ENCODE results near the gene ZSCAN30. TPM values are rescaled to one million over a fixed set of nuclear protein-coding genes. Genes with fewer than 3 reads are reported as not detected.

ZSCAN30 gene
- total and polyA plus RNA-seq, 4 donors, result 22.7 to 40.3 (median 32.3) TPM

- Histone ChIP-seq H3K4me3 (ENCODE audit: low read depth, low read length) (no peak overlapping the region), H3K9me3 (ENCODE audit: control insufficient read depth, insufficient read depth, low read length) (no peaks in the 10 kb centered on the region), H3K4me1 (ENCODE audit: control insufficient read depth, insufficient read depth, low read length) (no peaks in the 10 kb centered on the region), H3K27ac (ENCODE audit: low read depth, low read length) (no peak overlapping the region), H3K27me3 (ENCODE audit: control insufficient read depth, insufficient read depth, low read length) (no peaks in the 10 kb centered on the region), H3K36me3 (ENCODE audit: control insufficient read depth, insufficient read depth, low read length) (no peaks in the 10 kb centered on the region)
- no peak for DNase-seq (ENCODE audit: low read depth in 4 of 6, low spot score in 6 of 6)
- WGBS (ENCODE audit: insufficient coverage), result no CpG with 5 or more reads among the region's 2 CpGs
These were observed 35.1 kb upstream of the ZSCAN30 start for GRCh38 chr18:35324926-35325655.

- Histone ChIP-seq H3K4me3 (ENCODE audit: low read depth, low read length) (no peak overlapping the region), H3K36me3 (ENCODE audit: control insufficient read depth, insufficient read depth, low read length) (no peaks in the 10 kb centered on the region), H3K9me3 (ENCODE audit: control insufficient read depth, insufficient read depth, low read length) (no peaks in the 10 kb centered on the region), H3K27ac (ENCODE audit: low read depth, low read length) (no peak overlapping the region), H3K4me1 (ENCODE audit: control insufficient read depth, insufficient read depth, low read length) (no peaks in the 10 kb centered on the region), H3K27me3 (ENCODE audit: control insufficient read depth, insufficient read depth, low read length) (no peaks in the 10 kb centered on the region)
- WGBS (ENCODE audit: insufficient coverage), result 100% methylated on average over 1 of the region's 3 CpGs
- no peak for DNase-seq (ENCODE audit: low read depth in 4 of 6, low spot score in 6 of 6)
These were observed 32.7 kb upstream of the ZSCAN30 start for GRCh38 chr18:35322486-35323458.

- Histone ChIP-seq H3K36me3 (ENCODE audit: control insufficient read depth, insufficient read depth, low read length) (peaks cover 7% of the 10 kb centered on the region), H3K4me1 (ENCODE audit: control insufficient read depth, insufficient read depth, low read length) (no peaks in the 10 kb centered on the region), H3K27ac (ENCODE audit: low read depth, low read length) (no peak overlapping the region), H3K9me3 (ENCODE audit: control insufficient read depth, insufficient read depth, low read length) (peaks cover 18% of the 10 kb centered on the region), H3K4me3 (ENCODE audit: low read depth, low read length) (no peak overlapping the region), H3K27me3 (ENCODE audit: control insufficient read depth, insufficient read depth, low read length) (no peaks in the 10 kb centered on the region)
- 33% methylated on average over 1 of the region's 2 CpGs for WGBS (ENCODE audit: insufficient coverage)
- peak in 1 of 6 donors; percentile 19 for DNase-seq (ENCODE audit: low read depth in 4 of 6, low spot score in 6 of 6)
These were observed 21.5 kb upstream of the ZSCAN30 start for GRCh38 chr18:35311496-35311895.

GRCh38 chr18:35306588-35307250 is 16.7 kb upstream of the ZSCAN30 start:
- H3K27ac ChIP-seq (ENCODE audit: low read depth, low read length), result no peak overlapping the region
- H3K27me3 ChIP-seq (ENCODE audit: control insufficient read depth, insufficient read depth, low read length), result no peaks in the 10 kb centered on the region
- WGBS (ENCODE audit: insufficient coverage), result no CpG with 5 or more reads among the region's 5 CpGs
- H3K36me3 ChIP-seq (ENCODE audit: control insufficient read depth, insufficient read depth, low read length), result peaks cover 11% of the 10 kb centered on the region
- H3K4me1 ChIP-seq (ENCODE audit: control insufficient read depth, insufficient read depth, low read length), result no peaks in the 10 kb centered on the region
- DNase-seq (ENCODE audit: low read depth in 4 of 6, low spot score in 6 of 6), result no peak
- no peak overlapping the region for H3K4me3 ChIP-seq (ENCODE audit: low read depth, low read length)
- H3K9me3 ChIP-seq (ENCODE audit: control insufficient read depth, insufficient read depth, low read length), result peaks cover 41% of the 10 kb centered on the region

GRCh38 chr18:35303610-35304009 is 13.6 kb upstream of the ZSCAN30 start:
- Histone ChIP-seq H3K27ac (ENCODE audit: low read depth, low read length) (no peak overlapping the region), H3K36me3 (ENCODE audit: control insufficient read depth, insufficient read depth, low read length) (peaks cover 11% of the 10 kb centered on the region), H3K9me3 (ENCODE audit: control insufficient read depth, insufficient read depth, low read length) (peaks cover 41% of the 10 kb centered on the region), H3K27me3 (ENCODE audit: control insufficient read depth, insufficient read depth, low read length) (no peaks in the 10 kb centered on the region), H3K4me3 (ENCODE audit: low read depth, low read length) (no peak overlapping the region), H3K4me1 (ENCODE audit: control insufficient read depth, insufficient read depth, low read length) (no peaks in the 10 kb centered on the region)
- WGBS (ENCODE audit: insufficient coverage), result 100% methylated on average over 1 of the region's 4 CpGs
- DNase-seq (ENCODE audit: low read depth in 4 of 6, low spot score in 6 of 6), result no peak

GRCh38 chr18:35296060-35296459 is 6.0 kb upstream of the ZSCAN30 start:
- H3K4me1 ChIP-seq (ENCODE audit: control insufficient read depth, insufficient read depth, low read length), result peaks cover under 1% of the 10 kb centered on the region
- H3K4me3 ChIP-seq (ENCODE audit: low read depth, low read length), result no peak overlapping the region
- DNase-seq (ENCODE audit: low read depth in 4 of 6, low spot score in 6 of 6), result peak in 1 of 6 donors; percentile 40
- WGBS (ENCODE audit: insufficient coverage), result 100% methylated on average over 1 of the region's 2 CpGs
- no peak overlapping the region for H3K27ac ChIP-seq (ENCODE audit: low read depth, low read length)
- no peaks in the 10 kb centered on the region for H3K27me3 ChIP-seq (ENCODE audit: control insufficient read depth, insufficient read depth, low read length)
- H3K36me3 ChIP-seq (ENCODE audit: control insufficient read depth, insufficient read depth, low read length), result no peaks in the 10 kb centered on the region
- no peaks in the 10 kb centered on the region for H3K9me3 ChIP-seq (ENCODE audit: control insufficient read depth, insufficient read depth, low read length)

- Histone ChIP-seq H3K36me3 (ENCODE audit: control insufficient read depth, insufficient read depth, low read length) (no peaks in the 10 kb centered on the region), H3K4me1 (ENCODE audit: control insufficient read depth, insufficient read depth, low read length) (peaks cover 10% of the 10 kb centered on the region), H3K27me3 (ENCODE audit: control insufficient read depth, insufficient read depth, low read length) (no peaks in the 10 kb centered on the region), H3K4me3 (ENCODE audit: low read depth, low read length) (peak overlapping the region; percentile 95), H3K27ac (ENCODE audit: low read depth, low read length) (no peak overlapping the region), H3K9me3 (ENCODE audit: control insufficient read depth, insufficient read depth, low read length) (no peaks in the 10 kb centered on the region)
- WGBS (ENCODE audit: insufficient coverage), result no CpG with 5 or more reads among the region's 2 CpGs
- no peak for DNase-seq (ENCODE audit: low read depth in 4 of 6, low spot score in 6 of 6)
These were observed 1.1 kb upstream of the ZSCAN30 start for GRCh38 chr18:35291166-35291565.

- H3K27me3 ChIP-seq (ENCODE audit: control insufficient read depth, insufficient read depth, low read length), result no peaks in the 10 kb centered on the region
- H3K36me3 ChIP-seq (ENCODE audit: control insufficient read depth, insufficient read depth, low read length), result peaks cover 2% of the 10 kb centered on the region
- peaks cover 10% of the 10 kb centered on the region for H3K4me1 ChIP-seq (ENCODE audit: control insufficient read depth, insufficient read depth, low read length)
- WGBS (ENCODE audit: insufficient coverage), result 0% methylated on average over 1 of the region's 8 CpGs
- H3K4me3 ChIP-seq (ENCODE audit: low read depth, low read length), result peak overlapping the region; percentile 95
- peak overlapping the region; percentile 87 for H3K27ac ChIP-seq (ENCODE audit: low read depth, low read length)
- no peaks in the 10 kb centered on the region for H3K9me3 ChIP-seq (ENCODE audit: control insufficient read depth, insufficient read depth, low read length)
- peak in 1 of 6 donors; percentile 6 for DNase-seq (ENCODE audit: low read depth in 4 of 6, low spot score in 6 of 6)
These were observed 319 bp downstream of the ZSCAN30 start for GRCh38 chr18:35289727-35290093.

- Histone ChIP-seq H3K9me3 (ENCODE audit: control insufficient read depth, insufficient read depth, low read length) (no peaks in the 10 kb centered on the region), H3K36me3 (ENCODE audit: control insufficient read depth, insufficient read depth, low read length) (peaks cover 6% of the 10 kb centered on the region), H3K4me3 (ENCODE audit: low read depth, low read length) (peak overlapping the region; percentile 95), H3K27me3 (ENCODE audit: control insufficient read depth, insufficient read depth, low read length) (no peaks in the 10 kb centered on the region), H3K27ac (ENCODE audit: low read depth, low read length) (no peak overlapping the region), H3K4me1 (ENCODE audit: control insufficient read depth, insufficient read depth, low read length) (peaks cover 10% of the 10 kb centered on the region)
- peak in 1 of 6 donors; percentile 26 for DNase-seq (ENCODE audit: low read depth in 4 of 6, low spot score in 6 of 6)
- 36% methylated on average over 6 of the region's 6 CpGs for WGBS (ENCODE audit: insufficient coverage)
These were observed 736 bp downstream of the ZSCAN30 start for GRCh38 chr18:35289293-35289692.

Measured in spinal cord (tissue), 10 donors.